Forelimb muscle (tissue), 1 donor: ENCODE data around the gene NFKBIB. TPM values are rescaled to one million over a fixed set of nuclear protein-coding genes. Genes with fewer than 3 reads are reported as not detected.

Source experiments
- DNase-seq: peaks from one replicate; pipeline ENCODE4 v3.0.0-alpha.2; 2013; ENCODE audit warnings: low read depth
- polyA plus RNA-seq: library from polyadenylated mRNA; unstranded; fragments of 120-200 nt; gene quantifications from one replicate; pipeline ENCODE4 v1.2.1, GENCODE V29; 2013; ENCODE audit not compliant: insufficient read length

The NFKBIB gene
- polyA plus RNA-seq, 1 donor, result 9.6 TPM

GRCh38 chr19:38904581-38905539, 5.1 kb downstream of the NFKBIB start:
- DNase-seq, result no peak

GRCh38 chr19:38905620-38906019, 5.9 kb downstream of the NFKBIB start:
- no peak for DNase-seq

- DNase-seq, result no peak
These were observed 7.5 kb downstream of the NFKBIB start for GRCh38 chr19:38907227-38907626.

GRCh38 chr19:38907670-38908069, 7.9 kb downstream of the NFKBIB start:
- no peak for DNase-seq

GRCh38 chr19:38908911-38909310, 9.1 kb downstream of the NFKBIB start:
- no peak for DNase-seq

- no peak for DNase-seq
These were observed 10.7 kb downstream of the NFKBIB start for GRCh38 chr19:38910488-38910887.

- DNase-seq, result no peak
These were observed 11.7 kb downstream of the NFKBIB start for GRCh38 chr19:38911388-38912001.

GRCh38 chr19:38912600-38913514, 13.1 kb downstream of the NFKBIB start:
- no peak for DNase-seq

- no peak for DNase-seq
These were observed 14.2 kb downstream of the NFKBIB start for GRCh38 chr19:38913958-38914357.

GRCh38 chr19:38915329-38916321, 15.9 kb downstream of the NFKBIB start:
- DNase-seq, result no peak

GRCh38 chr19:38917516-38917915, 17.7 kb downstream of the NFKBIB start:
- no peak for DNase-seq

GRCh38 chr19:38917921-38918491, 18.2 kb downstream of the NFKBIB start:
- DNase-seq, result no peak

GRCh38 chr19:38918526-38918925, 18.8 kb downstream of the NFKBIB start:
- no peak for DNase-seq

GRCh38 chr19:38919837-38920601, 20.2 kb downstream of the NFKBIB start:
- DNase-seq, result no peak

GRCh38 chr19:38920602-38921419, 21.0 kb downstream of the NFKBIB start:
- DNase-seq, result no peak

- DNase-seq, result no peak
These were observed 21.9 kb downstream of the NFKBIB start for GRCh38 chr19:38921420-38922274.

GRCh38 chr19:38922482-38922881, 22.7 kb downstream of the NFKBIB start:
- DNase-seq, result no peak

GRCh38 chr19:38924388-38924787, 24.6 kb downstream of the NFKBIB start:
- no peak for DNase-seq
